Liver (tissue), 9 donors: Measurements from ENCODE around the gene ATP10B. TPM values are rescaled to one million over a fixed set of nuclear protein-coding genes. Genes with fewer than 3 reads are reported as not detected.

Experiments used
- DNase-seq: peaks from one replicate; pipeline ENCODE4 v3.0.0-alpha.2; 2017; ENCODE audit warnings: low spot score
- H3K27ac ChIP-seq, 2 donors: one replicate each; pipeline ENCODE4 v1.7.0; 2013; ENCODE audit warnings: inconsistent platforms in 2 of 2, low read length in 2 of 2, control low read depth in 1 of 2, low read depth in 1 of 2, mild to moderate bottlenecking in 1 of 2
- H3K27me3 ChIP-seq, 4 donors: one replicate each; pipeline versions ENCODE4 v1.6.1 to v1.7.0; 2013; ENCODE audit warnings: low read length in 3 of 4, inconsistent platforms in 1 of 4, mild to moderate bottlenecking in 1 of 4, moderate library complexity in 1 of 4; ENCODE audit not compliant: control insufficient read depth in 4 of 4, insufficient read depth in 4 of 4
- H3K36me3 ChIP-seq, 4 donors: one replicate each; pipeline versions ENCODE4 v1.6.1 to v1.7.0; 2013; ENCODE audit warnings: low read length in 3 of 4, mild to moderate bottlenecking in 3 of 4, low read depth in 1 of 4, moderate library complexity in 1 of 4; ENCODE audit not compliant: control insufficient read depth in 4 of 4, insufficient read depth in 3 of 4
- H3K4me1 ChIP-seq, 4 donors: one replicate each; pipeline versions ENCODE4 v1.6.1 to v1.7.0; 2013; ENCODE audit warnings: low read length in 3 of 4, mild to moderate bottlenecking in 3 of 4, moderate library complexity in 1 of 4; ENCODE audit not compliant: control insufficient read depth in 4 of 4, insufficient read depth in 4 of 4
- H3K4me3 ChIP-seq, 3 donors: one replicate each; pipeline versions ENCODE4 v1.6.1 to v1.7.0; 2013; ENCODE audit warnings: low read length in 3 of 3, control low read depth in 1 of 3, low read depth in 1 of 3, mild to moderate bottlenecking in 1 of 3
- H3K9ac ChIP-seq, 2 donors: one replicate each; pipeline ENCODE4 v1.7.0; 2013; ENCODE audit warnings: low read length in 2 of 2, mild to moderate bottlenecking in 2 of 2, moderate library complexity in 2 of 2, control low read depth in 1 of 2, low read depth in 1 of 2
- H3K9me3 ChIP-seq, 4 donors: one replicate each; pipeline versions ENCODE4 v1.6.1 to v1.7.0; 2013; ENCODE audit warnings: low read length in 3 of 4; ENCODE audit not compliant: control insufficient read depth in 4 of 4
- CTCF ChIP-seq: fragments of 150-350 bp; IDR thresholded peaks from 2 replicates; pipeline ENCODE4 v1.5.1; 2017; ENCODE audit warnings: improper control_type of control experiment, low read depth, low read length; ENCODE audit not compliant: missing input control
- EGR1 ChIP-seq, 2 donors: IDR thresholded peaks; 2 replicates each; pipeline ENCODE4 v1.6.1; 2016 to 2018; ENCODE audit warnings: antibody characterized with exemption in 2 of 2, low read depth in 2 of 2
- FOXA1 ChIP-seq: IDR thresholded peaks from 2 replicates; pipeline ENCODE4 v1.6.1; 2016; ENCODE audit warnings: antibody characterized with exemption
- FOXA2 ChIP-seq: IDR thresholded peaks from 2 replicates; pipeline ENCODE4 v1.6.1; 2016; ENCODE audit warnings: antibody characterized with exemption
- GABPA ChIP-seq, 2 donors: IDR thresholded peaks in 1 of 2; conservative IDR thresholded peaks in 1 of 2; 2 replicates each; pipeline ENCODE4 v1.6.1; 2016; ENCODE audit warnings: antibody characterized with exemption in 2 of 2, mild to moderate bottlenecking in 1 of 2, moderate library complexity in 1 of 2
- HNF4A ChIP-seq, 2 donors: conservative IDR thresholded peaks; 2 replicates each; pipeline ENCODE4 v1.6.1; 2016; ENCODE audit warnings: antibody characterized with exemption in 2 of 2, mild to moderate bottlenecking in 2 of 2
- HNF4G ChIP-seq: IDR thresholded peaks from 2 replicates; pipeline ENCODE4 v1.6.1; 2016; ENCODE audit warnings: antibody characterized with exemption
- JUND ChIP-seq, 2 donors: IDR thresholded peaks; 2 replicates each; pipeline ENCODE4 v1.6.1; 2016; ENCODE audit warnings: antibody characterized with exemption in 2 of 2
- MAX ChIP-seq: IDR thresholded peaks from 2 replicates; pipeline ENCODE4 v1.6.1; 2016; ENCODE audit warnings: antibody characterized with exemption
- NR2F2 ChIP-seq: IDR thresholded peaks from 2 replicates; pipeline ENCODE4 v1.6.1; 2016; ENCODE audit warnings: antibody characterized with exemption
- RAD21 ChIP-seq, 2 donors: IDR thresholded peaks; 2 replicates each; pipeline ENCODE4 v1.6.1; 2016; ENCODE audit warnings: antibody characterized with exemption in 2 of 2, mild to moderate bottlenecking in 2 of 2
- RXRA ChIP-seq, 2 donors: IDR thresholded peaks; 2 replicates each; pipeline ENCODE4 v1.6.1; 2017 to 2018; ENCODE audit warnings: antibody characterized with exemption in 2 of 2, mild to moderate bottlenecking in 1 of 2
- TAF1 ChIP-seq: conservative IDR thresholded peaks from 2 replicates; pipeline ENCODE4 v1.6.1; 2016; ENCODE audit warnings: antibody characterized with exemption, mild to moderate bottlenecking
- YY1 ChIP-seq: IDR thresholded peaks from 2 replicates; pipeline ENCODE4 v1.6.1; 2016; ENCODE audit warnings: antibody characterized with exemption, mild to moderate bottlenecking
- ZBTB33 ChIP-seq: IDR thresholded peaks from 2 replicates; pipeline ENCODE4 v1.6.1; 2016; ENCODE audit warnings: antibody characterized with exemption
- WGBS: extraction: QIAGEN DNeasy Blood & Tissue Kit; methylation state at CpG from one replicate; pipeline ENCODE4 v1.1.7; 2013; 5-methylcytosine and 5-hydroxymethylcytosine counted together
- polyA plus RNA-seq, 2 donors: library from polyadenylated mRNA; stranded (reverse) in 1 of 2; unstranded in 1 of 2; fragments of 200-250 nt in 1 of 2; fragments of >200 nt in 1 of 2; fragmentation: Nextera tagmentation in 1 of 2; extraction: Ambion mirVana in 1 of 2; gene quantifications; one replicate each; pipeline versions ENCODE4 v1.2.1 to v1.2.3, GENCODE V29; 2013 to 2015
- total RNA-seq, 2 donors: library from RNA; depleted of rRNA; stranded (reverse); fragments of >200 nt; gene quantifications; one replicate each; pipeline ENCODE4 v1.2.3, GENCODE V29; 2014
- TF ChIP-seq, protein P1 (sequence below): IDR thresholded peaks from 2 replicates; pipeline ENCODE4 v1.6.1; 2016; ENCODE audit warnings: antibody characterized with exemption
- donor health status: healthy.
- donor health status: healthy.
- donor health status: healthy.
- donor health status: healthy.
- donor health status: healthy.

ATP10B gene
- total and polyA plus RNA-seq, 4 donors = 0.05 to 0.67 (median 0.05) TPM; not detected in 1

DNA sequence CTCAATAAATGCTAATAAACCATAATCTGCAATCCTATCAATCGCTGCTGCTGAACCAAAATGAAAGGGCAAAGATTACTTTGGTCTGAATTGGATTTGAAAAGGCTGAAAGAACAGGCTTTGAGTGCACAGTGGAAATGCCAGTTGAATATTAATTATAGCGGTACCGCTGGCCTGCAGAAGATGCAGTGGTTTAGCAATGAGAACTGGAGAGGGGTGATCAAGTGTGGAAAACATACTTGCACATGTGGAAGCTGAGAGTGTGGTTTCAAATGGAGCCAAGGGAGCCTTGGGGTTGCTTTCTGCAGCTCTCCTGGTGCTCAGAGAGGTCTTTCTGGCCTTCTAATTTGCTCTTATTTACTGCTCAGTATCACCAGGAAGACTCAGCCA is 296.4 kb downstream of the ATP10B start (continued):
- no peak for TF ChIP-seq TAF1
- no peak for TF ChIP-seq RAD21 (IDR thresholded peaks at IDR 0.05)

- Histone ChIP-seq H3K9me3 (peaks cover 0 to 3% (median 0%) of the 10 kb centered on the region in 4 donors), H3K36me3 (no peaks in the 10 kb centered on the region), H3K4me3 (no peak overlapping the region), H3K9ac (no peak overlapping the region), H3K4me1 (no peaks in the 10 kb centered on the region), H3K27me3 (peaks cover 0 to 2% (median 0%) of the 10 kb centered on the region in 4 donors), H3K27ac (no peak overlapping the region)
- TF ChIP-seq CTCF (no peak), GABPA (IDR thresholded peaks at IDR 0.05 in 1 of 2, conservative IDR thresholded peaks at IDR 0.05 in 1 of 2) (no peak), EGR1 (IDR thresholded peaks at IDR 0.05; ENCODE audit: low read depth in 2 of 2) (no peak), NR2F2 (no peak)
- TF ChIP-seq, protein P1, sequence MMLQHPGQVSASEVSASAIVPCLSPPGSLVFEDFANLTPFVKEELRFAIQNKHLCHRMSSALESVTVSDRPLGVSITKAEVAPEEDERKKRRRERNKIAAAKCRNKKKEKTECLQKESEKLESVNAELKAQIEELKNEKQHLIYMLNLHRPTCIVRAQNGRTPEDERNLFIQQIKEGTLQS = no peak
- no peak for DNase-seq
Measured at GRCh38 chr5:160550075-160550474, 301.9 kb downstream of the ATP10B start.

- 76% methylated on average over 4 of the region's 4 CpGs for WGBS
Measured at GRCh38 chr5:160548949-160549645, 302.9 kb downstream of the ATP10B start.

DNA sequence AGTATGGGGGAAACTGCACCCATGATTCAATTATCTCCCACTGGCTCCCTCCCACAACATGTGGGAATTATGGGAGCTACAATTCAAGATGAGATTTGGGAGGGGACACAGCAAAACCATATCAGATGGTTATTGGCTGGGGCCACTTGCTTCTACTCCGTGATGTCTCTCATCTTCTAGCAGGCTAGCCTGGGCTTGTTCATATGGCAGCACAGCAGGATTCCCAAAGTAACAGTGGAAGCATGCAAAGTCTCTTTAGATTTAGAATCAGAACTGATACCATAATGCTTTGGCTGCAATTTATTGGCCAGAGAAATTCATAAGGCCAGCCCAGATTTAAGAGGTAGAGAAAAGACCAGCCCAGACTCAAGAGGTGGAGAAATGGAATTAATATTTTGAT is 304.1 kb downstream of the ATP10B start:
- WGBS = 79% methylated on average over 1 of the region's 1 CpG

More at GRCh38 chr5:160548949-160549645, 302.9 kb downstream of the ATP10B start:
- no peak overlapping the region for H3K27ac ChIP-seq
- no peaks in the 10 kb centered on the region for H3K4me1 ChIP-seq
- TF ChIP-seq, protein P1 = no peak
- no peak for TF ChIP-seq EGR1 (IDR thresholded peaks at IDR 0.05; ENCODE audit: low read depth in 2 of 2)
- peaks cover 0 to 3% (median 0%) of the 10 kb centered on the region in 4 donors for H3K9me3 ChIP-seq
- no peaks in the 10 kb centered on the region for H3K36me3 ChIP-seq
- no peak overlapping the region for H3K4me3 ChIP-seq
- DNase-seq = no peak
- peaks cover 0 to 2% (median 0%) of the 10 kb centered on the region in 4 donors for H3K27me3 ChIP-seq
- no peak overlapping the region for H3K9ac ChIP-seq

More for the DNA sequence above, 304.1 kb downstream of the ATP10B start:
- DNase-seq = no peak
- Histone ChIP-seq H3K27ac (no peak overlapping the region), H3K4me1 (no peaks in the 10 kb centered on the region), H3K9ac (no peak overlapping the region), H3K4me3 (no peak overlapping the region), H3K27me3 (peaks cover 0 to 2% (median 0%) of the 10 kb centered on the region in 4 donors), H3K9me3 (peaks cover 0 to 3% (median 0%) of the 10 kb centered on the region in 4 donors), H3K36me3 (no peaks in the 10 kb centered on the region)
- TF ChIP-seq GABPA (IDR thresholded peaks at IDR 0.05 in 1 of 2, conservative IDR thresholded peaks at IDR 0.05 in 1 of 2) (no peak), RXRA (IDR thresholded peaks at IDR 0.05) (no peak), EGR1 (IDR thresholded peaks at IDR 0.05; ENCODE audit: low read depth in 2 of 2) (no peak), MAX (no peak), NR2F2 (no peak), RAD21 (IDR thresholded peaks at IDR 0.05) (no peak), JUND (IDR thresholded peaks at IDR 0.05) (no peak), FOXA2 (no peak), CTCF (no peak), HNF4A (conservative IDR thresholded peaks at IDR 0.05) (no peak), TAF1 (no peak), FOXA1 (no peak), ZBTB33 (no peak), HNF4G (no peak), YY1 (no peak)
- TF ChIP-seq, protein P1 = no peak
